ENCODE measurements around the gene ST6GALNAC1.
"Not testable (repeated sequence)": the region's sequence is repeated elsewhere in the genome, so short reads cannot be mapped to it uniquely, and the experiment has no call there.

The ST6GALNAC1 gene

GRCh38 chr17:76641501-76641900, 2.1 kb downstream of the ST6GALNAC1 start:
- DNase-seq = no peak

- DNase-seq = peak; percentile 52
These were observed 2.8 kb downstream of the ST6GALNAC1 start for GRCh38 chr17:76640550-76641380.

GRCh38 chr17:76638263-76638662, 5.3 kb downstream of the ST6GALNAC1 start:
- no peak for DNase-seq

GRCh38 chr17:76636486-76637206, 6.9 kb downstream of the ST6GALNAC1 start:
- DNase-seq = not testable (repeated sequence)

- no peak for DNase-seq
These were observed 7.7 kb downstream of the ST6GALNAC1 start for GRCh38 chr17:76635659-76636360.

GRCh38 chr17:76635039-76635438, 8.5 kb downstream of the ST6GALNAC1 start:
- DNase-seq = no peak

- DNase-seq = no peak
These were observed 9.8 kb downstream of the ST6GALNAC1 start for GRCh38 chr17:76633628-76634328.

- DNase-seq = no peak
These were observed 11.6 kb downstream of the ST6GALNAC1 start for GRCh38 chr17:76631821-76632565.

- DNase-seq = no peak
These were observed 13.4 kb downstream of the ST6GALNAC1 start for GRCh38 chr17:76630151-76630550.

GRCh38 chr17:76627510-76627909, 16.0 kb downstream of the ST6GALNAC1 start:
- no peak for DNase-seq

GRCh38 chr17:76626442-76626841, 17.1 kb downstream of the ST6GALNAC1 start:
- no peak for DNase-seq

- no peak for DNase-seq
These were observed 18.1 kb downstream of the ST6GALNAC1 start for GRCh38 chr17:76625496-76625895.

- DNase-seq = peak; percentile 41
These were observed 20.0 kb downstream of the ST6GALNAC1 start for GRCh38 chr17:76623271-76624146.

GRCh38 chr17:76617838-76618237, 25.7 kb downstream of the ST6GALNAC1 start:
- DNase-seq = no peak

GRCh38 chr17:76614912-76615617, 28.5 kb downstream of the ST6GALNAC1 start:
- no peak for DNase-seq

- DNase-seq = peak; percentile 14
These were observed 29.3 kb downstream of the ST6GALNAC1 start for GRCh38 chr17:76614064-76614759.

GRCh38 chr17:76612977-76613851, 30.3 kb downstream of the ST6GALNAC1 start:
- no peak for DNase-seq

GRCh38 chr17:76612465-76612864, 31.1 kb downstream of the ST6GALNAC1 start:
- DNase-seq = no peak

- DNase-seq = no peak
These were observed 31.8 kb downstream of the ST6GALNAC1 start for GRCh38 chr17:76611758-76612157.
